PC-3 (cell line): ENCODE results near the gene PRRT2. TPM values are rescaled to one million over a fixed set of nuclear protein-coding genes. Genes with fewer than 3 reads are reported as not detected.
"Not testable (repeated sequence)": the region's sequence is repeated elsewhere in the genome, so short reads cannot be mapped to it uniquely, and the experiment has no call there.

ENCODE experiments used
- ATAC-seq: fragments of 200-7000 bp; cut with Tn5 transposase; 2 replicates; pipeline ENCODE4 v1.9.1; 2020; ENCODE audit warnings: mild to moderate bottlenecking, moderate library complexity
- BruUV-seq: library from RNA; stranded (reverse); fragments of 400-500 nt; replicated peaks from 2 replicates; lab custom pipeline; 2021; lab: Mats Ljungman, UMichigan
- CTCF ChIA-PET: fragments of 300-600 bp; sonication (Branson Sonifier 250); formaldehyde crosslinking; loops from one replicate; lab custom pipeline; 2022; ENCODE audit warnings: antibody characterized with exemption; lab: Charles Lee
- POLR2A ChIA-PET: fragments of 300-600 bp; sonication (Branson Sonifier 250); formaldehyde crosslinking; loops from one replicate; lab custom pipeline; 2022; ENCODE audit warnings: antibody characterized with exemption; ENCODE audit not compliant: unreplicated experiment; lab: Charles Lee
- DNase-seq: peaks from one replicate; pipeline ENCODE4 v3.0.0-alpha.2; 2015
- H2AFZ ChIP-seq: fragments of 300-600 bp; sonication (generic); 2 replicates; pipeline ENCODE4 v1.6.0; 2016; ENCODE audit warnings: antibody characterized with exemption, low read length
- H3F3A ChIP-seq: fragments of 300-600 bp; sonication (generic); one replicate; pipeline ENCODE4 v1.6.0; 2017; ENCODE audit warnings: antibody characterized with exemption, low read length, control low read depth, mild to moderate bottlenecking; ENCODE audit not compliant: unreplicated experiment
- H3K27ac ChIP-seq: fragments of 300-600 bp; sonication (generic); 2 replicates; pipeline ENCODE4 v1.5.1; 2016; ENCODE audit warnings: mild to moderate bottlenecking, low read length
- H3K27me3 ChIP-seq: fragments of 300-600 bp; sonication (generic); 2 replicates; pipeline ENCODE4 v1.6.1; 2016; ENCODE audit warnings: low read length, mixed read lengths
- H3K36me3 ChIP-seq: fragments of 300-600 bp; sonication (generic); 2 replicates; pipeline ENCODE4 v1.6.1; 2016; ENCODE audit warnings: low read depth, mixed run types, low read length, mixed read lengths
- H3K4me1 ChIP-seq: fragments of 300-600 bp; sonication (generic); 2 replicates; pipeline ENCODE4 v1.5.1; 2016; ENCODE audit warnings: low read length; ENCODE audit not compliant: insufficient read depth
- H3K4me2 ChIP-seq: fragments of 300-600 bp; sonication (generic); 2 replicates; pipeline ENCODE4 v1.6.0; 2016; ENCODE audit warnings: low read length
- H3K4me3 ChIP-seq: fragments of 300-600 bp; sonication (generic); 2 replicates; pipeline ENCODE4 v1.5.1; 2016; ENCODE audit warnings: mild to moderate bottlenecking, low read length, mixed read lengths
- H3K79me2 ChIP-seq: fragments of 300-600 bp; sonication (generic); 2 replicates; pipeline ENCODE4 v1.6.1; 2017; ENCODE audit warnings: low read length, mixed read lengths
- H3K9ac ChIP-seq: fragments of 300-600 bp; sonication (generic); 2 replicates; pipeline ENCODE4 v1.6.0; 2016; ENCODE audit warnings: mild to moderate bottlenecking, low read length
- H3K9me2 ChIP-seq: fragments of 300-600 bp; sonication (generic); replicated peaks from 2 replicates; pipeline ENCODE4 v1.6.1; 2016; ENCODE audit warnings: mixed run types, low read length, mixed read lengths
- H3K9me3 ChIP-seq: fragments of 300-600 bp; sonication (generic); 2 replicates; pipeline ENCODE4 v1.6.1; 2016; ENCODE audit warnings: low read length, mixed read lengths
- H4K20me1 ChIP-seq: fragments of 300-600 bp; sonication (generic); 2 replicates; pipeline ENCODE4 v1.6.1; 2016; ENCODE audit warnings: low read length, mixed read lengths
- EZH2 ChIP-seq: fragments of 300-600 bp; sonication (generic); IDR thresholded peaks from one replicate; pipeline ENCODE4 v1.6.1; 2017; ENCODE audit warnings: antibody characterized with exemption, mild to moderate bottlenecking, low read length; ENCODE audit not compliant: unreplicated experiment
- EZH2phosphoT487 ChIP-seq: fragments of 300-600 bp; sonication (generic); IDR thresholded peaks from 2 replicates; pipeline ENCODE4 v1.6.1; 2018; ENCODE audit warnings: mild to moderate bottlenecking, antibody characterized with exemption, low read length, borderline replicate concordance
- intact Hi-C: fragments of 100-400 bp; cut with micrococcal nuclease; formaldehyde crosslinking; loops from 2 replicates; pipeline ENCODE4 v1.9.0; 2023
- total RNA-seq: library from RNA; depleted of rRNA; stranded (reverse); fragments of >200 nt; gene quantifications from 2 replicates; pipeline ENCODE4 v1.2.3, GENCODE V29; 2014
- TF ChIP-seq, protein P1 (sequence below): fragments of 300-600 bp; sonication (generic); conservative IDR thresholded peaks from 2 replicates; pipeline ENCODE4 v1.5.1; 2017; ENCODE audit warnings: antibody characterized with exemption, low read depth, mild to moderate bottlenecking, low read length

Gene PRRT2
- total RNA-seq, 1 experiment from 2014 or later = 0.40 TPM

DNA sequence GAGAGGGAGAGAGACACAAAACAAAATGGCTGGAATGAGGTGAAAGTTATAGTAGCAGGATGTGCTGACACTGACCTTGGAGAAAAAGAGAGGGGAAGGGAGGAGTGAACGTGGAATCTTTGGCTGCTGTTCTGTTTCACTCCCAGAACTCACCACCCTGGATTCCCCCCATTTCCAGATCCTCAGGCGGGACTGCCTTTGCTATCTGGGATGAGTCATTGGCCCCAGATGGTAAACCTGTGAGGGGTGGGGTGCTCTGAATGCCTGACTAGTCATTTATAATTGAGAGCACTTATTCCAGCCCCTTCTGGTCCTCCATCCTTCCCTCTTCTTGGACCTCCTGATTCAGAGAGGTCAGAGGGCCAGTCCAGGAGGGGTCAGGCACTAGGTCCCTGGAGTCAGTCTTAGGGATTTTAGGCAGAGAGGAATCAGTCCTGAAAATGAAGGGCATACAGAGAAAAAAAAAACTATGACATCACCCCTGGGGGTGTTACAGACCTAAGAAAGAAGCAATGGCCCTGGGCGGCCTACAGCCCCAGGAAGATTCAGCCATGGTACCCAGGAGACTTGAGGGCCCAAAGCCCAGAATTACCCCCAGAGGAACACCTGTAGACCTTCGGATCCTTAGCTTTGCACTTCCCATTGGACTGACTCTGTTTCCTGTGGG lies 36.1 kb upstream of the PRRT2 start:
- Histone ChIP-seq H3K4me3 (no peak overlapping the region), H3K79me2 (no peaks in the 10 kb centered on the region), H2AFZ (peak overlapping the region; percentile 45; the same call in 1 of the 2 replicates), H3K9ac (no peak overlapping the region), H3K36me3 (no peaks in the 10 kb centered on the region), H3F3A (no peaks in the 10 kb centered on the region), H3K27ac (no peak overlapping the region), H3K27me3 (no peaks in the 10 kb centered on the region), H4K20me1 (no peaks in the 10 kb centered on the region), H3K9me3 (no peaks in the 10 kb centered on the region), H3K9me2 (no peaks in the 10 kb centered on the region), H3K4me1 (peaks cover 5% of the 10 kb centered on the region; the same call in 1 of the 2 replicates), H3K4me2 (no peak overlapping the region)
- no TSS peak for BruUV-seq
- CTCF ChIA-PET = no interaction called here
- POLR2A ChIA-PET = no interaction called here
- intact Hi-C loops = no loop called here
- ATAC-seq (no peak), DNase-seq (peak; percentile 52)
- TF ChIP-seq EZH2phosphoT487 (no peak), EZH2 (no peak)
- TF ChIP-seq, protein P1, sequence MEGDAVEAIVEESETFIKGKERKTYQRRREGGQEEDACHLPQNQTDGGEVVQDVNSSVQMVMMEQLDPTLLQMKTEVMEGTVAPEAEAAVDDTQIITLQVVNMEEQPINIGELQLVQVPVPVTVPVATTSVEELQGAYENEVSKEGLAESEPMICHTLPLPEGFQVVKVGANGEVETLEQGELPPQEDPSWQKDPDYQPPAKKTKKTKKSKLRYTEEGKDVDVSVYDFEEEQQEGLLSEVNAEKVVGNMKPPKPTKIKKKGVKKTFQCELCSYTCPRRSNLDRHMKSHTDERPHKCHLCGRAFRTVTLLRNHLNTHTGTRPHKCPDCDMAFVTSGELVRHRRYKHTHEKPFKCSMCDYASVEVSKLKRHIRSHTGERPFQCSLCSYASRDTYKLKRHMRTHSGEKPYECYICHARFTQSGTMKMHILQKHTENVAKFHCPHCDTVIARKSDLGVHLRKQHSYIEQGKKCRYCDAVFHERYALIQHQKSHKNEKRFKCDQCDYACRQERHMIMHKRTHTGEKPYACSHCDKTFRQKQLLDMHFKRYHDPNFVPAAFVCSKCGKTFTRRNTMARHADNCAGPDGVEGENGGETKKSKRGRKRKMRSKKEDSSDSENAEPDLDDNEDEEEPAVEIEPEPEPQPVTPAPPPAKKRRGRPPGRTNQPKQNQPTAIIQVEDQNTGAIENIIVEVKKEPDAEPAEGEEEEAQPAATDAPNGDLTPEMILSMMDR = no peak

DNA sequence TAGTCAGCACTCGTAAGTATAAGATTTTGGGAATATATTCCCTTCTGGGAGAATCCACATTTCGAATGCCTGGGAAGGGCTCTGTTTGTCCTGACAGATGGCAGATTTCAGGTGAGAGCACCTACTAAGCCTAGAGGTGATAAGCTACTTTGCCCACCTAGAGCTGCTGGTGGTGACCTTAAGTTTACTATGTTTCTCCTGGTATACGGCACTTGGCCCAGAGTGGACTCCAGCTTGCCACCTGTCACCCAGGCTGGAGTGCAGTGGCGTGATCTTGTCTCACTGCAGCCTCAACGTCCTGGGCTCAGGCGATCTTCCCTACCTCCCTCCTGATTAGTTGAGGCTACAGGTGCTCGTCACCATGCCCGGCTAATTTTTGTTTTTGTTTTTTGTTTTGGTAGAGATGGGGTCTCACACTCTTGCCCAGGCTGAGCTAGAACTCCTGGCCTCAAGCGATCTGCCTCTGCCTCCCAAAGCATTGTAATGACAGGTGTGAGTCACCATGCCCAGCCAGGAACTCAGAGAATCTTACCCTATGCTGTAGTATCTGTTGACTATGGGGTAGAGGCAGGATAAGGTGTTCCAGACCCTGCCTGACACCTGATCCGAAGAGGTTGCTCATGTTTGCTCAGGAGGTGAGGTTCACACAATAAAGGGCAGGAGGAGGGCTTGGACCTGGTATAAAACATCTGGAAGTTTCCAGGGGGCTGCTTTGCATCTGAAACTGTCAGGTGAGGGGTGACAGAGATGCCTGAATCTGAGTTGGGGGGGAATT lies 34.2 kb upstream of the PRRT2 start, which contains the start of gene ZG16:
Gene ZG16 (plus strand): TSS at position 681 of the 775 bp plus-strand sequence. CDS start 1,011 bp downstream, outside the sequence.
- intact Hi-C loops = no loop called here
- no peaks in the 10 kb centered on the region for H3F3A ChIP-seq
- no peak within 1 kb of the TSS for H3K4me2 ChIP-seq
- no peaks in the 10 kb centered on the region for H3K36me3 ChIP-seq
- no peak within 1 kb of the TSS for H3K27ac ChIP-seq
- BruUV-seq = no TSS peak
- no peaks in the 10 kb centered on the region for H3K27me3 ChIP-seq
- H3K9me2 ChIP-seq = no peaks in the 10 kb centered on the region
- ChIA-PET POLR2A (no interaction called here), CTCF (no interaction called here)
- DNase-seq (peak; percentile 35), ATAC-seq (no peak)
- TF ChIP-seq, protein P1 = no peak
- TF ChIP-seq EZH2phosphoT487 = no peak
- TF ChIP-seq EZH2 = no peak
- H3K9ac ChIP-seq = no peak within 1 kb of the TSS
- H3K4me1 ChIP-seq = peaks cover 5% of the 10 kb centered on the region; the same call in 1 of the 2 replicates
- H3K4me3 ChIP-seq = no peak within 1 kb of the TSS
- no peaks in the 10 kb centered on the region for H4K20me1 ChIP-seq
- no peak within 1 kb of the TSS for H2AFZ ChIP-seq
- no peaks in the 10 kb centered on the region for H3K9me3 ChIP-seq
- H3K79me2 ChIP-seq = no peaks in the 10 kb centered on the region

DNA sequence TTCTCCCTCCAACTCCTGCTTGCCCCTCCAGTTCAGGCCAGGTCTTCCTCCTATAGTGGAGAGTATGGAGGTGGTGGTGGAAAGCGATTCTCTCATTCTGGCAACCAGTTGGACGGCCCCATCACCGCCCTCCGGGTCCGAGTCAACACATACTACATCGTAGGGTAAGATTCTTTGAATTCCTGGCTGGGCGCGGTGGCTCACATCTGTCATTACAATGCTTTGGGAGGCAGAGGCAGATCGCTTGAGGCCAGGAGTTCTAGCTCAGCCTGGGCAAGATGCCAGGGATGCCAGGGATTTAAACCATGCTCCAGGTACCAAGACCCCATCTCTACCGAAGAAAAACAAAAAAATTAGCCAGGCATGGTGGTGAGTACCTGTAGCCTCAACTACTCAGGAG lies 32.5 kb upstream of the PRRT2 start:
- no peak for ATAC-seq

DNA sequence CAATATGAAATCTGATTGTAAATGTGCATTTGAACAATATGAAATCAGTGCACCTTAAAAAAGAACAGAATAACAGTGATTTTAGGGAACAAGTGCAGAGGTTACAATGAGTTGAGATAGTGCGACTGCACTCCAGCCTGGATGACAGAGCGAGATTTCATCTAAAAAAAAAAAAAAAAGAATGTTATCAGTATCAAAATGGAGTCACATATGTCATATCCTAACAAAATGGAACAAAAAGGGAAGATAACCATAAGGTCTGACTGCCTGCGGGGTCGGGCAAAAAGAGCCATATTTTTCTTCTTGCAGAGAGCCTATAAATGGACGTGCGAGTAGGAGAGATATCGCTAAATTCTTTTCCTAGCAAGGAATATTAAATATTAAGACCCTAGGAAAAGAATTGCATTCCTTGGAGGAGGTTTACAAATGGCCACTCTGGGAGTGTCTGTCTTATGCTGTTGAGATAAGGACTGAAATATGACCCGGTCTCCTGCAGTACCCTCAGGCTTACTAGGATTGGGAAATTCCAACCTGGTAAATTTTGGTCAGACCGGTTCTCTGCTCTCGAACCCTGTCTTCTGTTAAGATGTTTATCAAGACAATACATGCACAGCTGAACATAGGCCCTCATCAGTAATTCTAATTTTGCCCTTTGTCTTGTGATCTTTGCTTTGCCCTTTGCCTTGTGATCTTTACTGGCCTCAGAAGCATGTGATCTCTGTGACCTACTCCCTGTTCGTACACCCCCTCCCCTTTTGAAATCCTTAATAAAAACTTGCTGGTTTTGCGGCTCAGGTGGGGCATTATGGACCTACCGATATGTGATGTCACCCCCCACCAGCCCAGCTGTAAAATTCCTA lies 28.7 kb upstream of the PRRT2 start:
- H3K9ac ChIP-seq, H3K36me3 ChIP-seq, H3K27me3 ChIP-seq, CTCF ChIA-PET, H3K4me3 ChIP-seq, H3F3A ChIP-seq, intact Hi-C loops, H4K20me1 ChIP-seq, H2AFZ ChIP-seq, H3K9me3 ChIP-seq, H3K79me2 ChIP-seq, H3K4me1 ChIP-seq, BruUV-seq, H3K9me2 ChIP-seq, POLR2A ChIA-PET, ATAC-seq: not testable (repeated sequence)
- H3K27ac ChIP-seq = peak overlapping the region; percentile 55
- H3K4me2 ChIP-seq = peak overlapping the region; percentile 54; the same call in 1 of the 2 replicates
- peak; percentile 47 for DNase-seq

More for the DNA sequence above, 32.5 kb upstream of the PRRT2 start:
- H3K4me3 ChIP-seq = no peak overlapping the region
- ChIA-PET CTCF (no interaction called here), POLR2A (no interaction called here)
- TF ChIP-seq EZH2 = no peak
- H3F3A ChIP-seq = no peaks in the 10 kb centered on the region
- H3K36me3 ChIP-seq = no peaks in the 10 kb centered on the region
- no peaks in the 10 kb centered on the region for H4K20me1 ChIP-seq
- H3K27me3 ChIP-seq = no peaks in the 10 kb centered on the region
- no peaks in the 10 kb centered on the region for H3K9me2 ChIP-seq
- H3K27ac ChIP-seq = no peak overlapping the region
- H3K4me2 ChIP-seq = no peak overlapping the region
- H3K79me2 ChIP-seq = no peaks in the 10 kb centered on the region
- H3K4me1 ChIP-seq = peaks cover 11% of the 10 kb centered on the region
- peak; percentile 68 for DNase-seq
- no TSS peak for BruUV-seq
- H2AFZ ChIP-seq = no peak overlapping the region
- intact Hi-C loops = no loop called here
- no peaks in the 10 kb centered on the region for H3K9me3 ChIP-seq
- no peak overlapping the region for H3K9ac ChIP-seq
